Measurements from ENCODE around the gene ART5.

- no peak for TF ChIP-seq TAF1 (IDR thresholded peaks at IDR 0.05; ENCODE audit: low read depth)
- no peak for TF ChIP-seq CEBPB (IDR thresholded peaks at IDR 0.05)
- TF ChIP-seq YY1 (IDR thresholded peaks at IDR 0.05; ENCODE audit: low read depth) = no peak
- TF ChIP-seq RAD21 (IDR thresholded peaks at IDR 0.05; ENCODE audit: low read depth) = no peak
- TF ChIP-seq EP300 (IDR thresholded peaks at IDR 0.05; ENCODE audit: borderline replicate concordance) = no peak
- no peak for TF ChIP-seq NFIC (IDR thresholded peaks at IDR 0.05)
- no peak for TF ChIP-seq TCF12 (IDR thresholded peaks at IDR 0.05; ENCODE audit: low read depth)
- no peak for TF ChIP-seq MAX (IDR thresholded peaks at IDR 0.05)
Observed at GRCh38 chr11:3674189-3674588, 32.4 kb upstream of the ART5 start.

All from Ishikawa (cell line).